Natural killer cell treated with Interleukin-12 subunit alpha and Interleukin-12 subunit beta and Interleukin-15 and Interleukin-18, amount 100 ng/mL, for 72 hours (primary cell): ENCODE data around the gene NECAB2. TPM values are rescaled to one million over a fixed set of nuclear protein-coding genes. Genes with fewer than 3 reads are reported as not detected.

Experiments used
- ATAC-seq, 2 donors: fragments of 150-1000 bp; cut with Tn5 transposase in 1 of 2; sonication (Bioruptor Pico), chemical (Tn5 transposase) in 1 of 2; 2 replicates each; pipeline ENCODE4 v1.10.0; 2021
- DNase-seq: peaks from one replicate; pipeline ENCODE4 v3.0.0; 2022; ENCODE audit warnings: low spot score
- H3K27ac Mint-ChIP-seq, 2 donors: 1 replicate in 1 of 2; 2 replicates in 1 of 2; pipeline ENCODE4 v1.8.0; 2022; ENCODE audit warnings: mixed read lengths in 2 of 2, mild to moderate bottlenecking in 1 of 2, moderate library complexity in 1 of 2
- H3K27me3 Mint-ChIP-seq, 2 donors: 1 replicate in 1 of 2; 2 replicates in 1 of 2; pipeline ENCODE4 v1.8.0; 2022; ENCODE audit warnings: mixed read lengths in 2 of 2
- H3K36me3 Mint-ChIP-seq: one replicate; pipeline ENCODE4 v1.8.0; 2022; ENCODE audit warnings: mixed read lengths
- H3K4me1 Mint-ChIP-seq, 2 donors: 1 replicate in 1 of 2; 2 replicates in 1 of 2; pipeline ENCODE4 v1.8.0; 2022; ENCODE audit warnings: low read depth in 2 of 2, mixed read lengths in 2 of 2, mild to moderate bottlenecking in 1 of 2
- H3K4me3 Mint-ChIP-seq: one replicate; pipeline ENCODE4 v1.8.0; 2022; ENCODE audit warnings: mixed read lengths
- H3K9me3 Mint-ChIP-seq: 2 replicates; pipeline ENCODE4 v1.8.0; 2022; ENCODE audit warnings: mixed read lengths
- total RNA-seq, 2 donors: library from RNA; stranded (reverse); gene quantifications; one replicate each; pipeline ENCODE4 v1.2.3, GENCODE V29; 2022

The NECAB2 gene
- not detected for total RNA-seq

- H3K27me3 Mint-ChIP-seq = peaks cover 12 to 19% of the 10 kb centered on the region in 2 donors
- no peaks in the 10 kb centered on the region for H3K9me3 Mint-ChIP-seq
- DNase-seq (no peak), ATAC-seq (peak in 1 of 2 donors; percentile 61)
- H3K27ac Mint-ChIP-seq = no peak within 1 kb of the TSS
- H3K4me1 Mint-ChIP-seq = peaks cover 4 to 5% of the 10 kb centered on the region in 2 donors
- peak within 1 kb of the TSS; percentile 70 for H3K4me3 Mint-ChIP-seq
- no peaks in the 10 kb centered on the region for H3K36me3 Mint-ChIP-seq
These were observed at the start of gene NECAB2 for GRCh38 chr16:83967838-83968305. TSS of gene NECAB2 (plus strand) at chr16:83968244. CDS start at chr16:83968649, 405 bp downstream.

GRCh38 chr16:83920894-83921491 is 47.1 kb upstream of the NECAB2 start:
- no peak for ATAC-seq
- Mint-ChIP-seq H3K27me3 (no peaks in the 10 kb centered on the region), H3K27ac (no peak overlapping the region), H3K9me3 (no peaks in the 10 kb centered on the region), H3K36me3 (peaks cover 22% of the 10 kb centered on the region), H3K4me3 (no peak overlapping the region), H3K4me1 (peaks cover 11% of the 10 kb centered on the region in 2 donors)
- DNase-seq = no peak

GRCh38 chr16:83923581-83924365 is 44.3 kb upstream of the NECAB2 start:
- no peak overlapping the region for H3K27ac Mint-ChIP-seq
- no peak for ATAC-seq
- H3K4me1 Mint-ChIP-seq = peaks cover 9 to 19% of the 10 kb centered on the region in 2 donors

DNA sequence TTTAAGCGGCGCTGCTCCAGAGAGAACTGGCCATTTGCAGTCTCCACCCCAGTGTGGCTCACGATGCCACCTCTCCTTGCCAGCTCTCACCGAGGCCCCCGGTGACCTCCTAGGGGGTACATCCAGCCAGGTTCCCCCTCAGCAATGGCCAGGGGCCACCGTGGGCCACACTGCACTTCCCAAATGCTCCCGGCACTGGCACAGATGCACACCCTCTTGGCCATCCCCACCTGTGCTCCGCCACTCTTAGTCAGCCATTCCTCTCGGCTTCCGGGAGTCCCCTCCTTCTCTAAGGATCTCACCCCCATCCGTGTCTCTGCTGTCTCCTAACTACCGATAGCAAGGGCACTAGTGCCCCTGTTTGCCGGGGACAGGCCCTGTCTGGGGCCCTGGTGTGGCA is 43.4 kb upstream of the NECAB2 start:
- no peaks in the 10 kb centered on the region for H3K9me3 Mint-ChIP-seq
- H3K27ac Mint-ChIP-seq = no peak overlapping the region
- H3K36me3 Mint-ChIP-seq = peaks cover under 1% of the 10 kb centered on the region
- H3K4me1 Mint-ChIP-seq = peaks cover 6 to 22% of the 10 kb centered on the region in 2 donors
- H3K4me3 Mint-ChIP-seq = no peak overlapping the region
- no peaks in the 10 kb centered on the region for H3K27me3 Mint-ChIP-seq
- ATAC-seq (no peak), DNase-seq (no peak)

More at GRCh38 chr16:83923581-83924365, 44.3 kb upstream of the NECAB2 start:
- DNase-seq = no peak
- Mint-ChIP-seq H3K27me3 (no peaks in the 10 kb centered on the region), H3K4me3 (no peak overlapping the region), H3K9me3 (no peaks in the 10 kb centered on the region), H3K36me3 (peaks cover 9% of the 10 kb centered on the region)

DNA sequence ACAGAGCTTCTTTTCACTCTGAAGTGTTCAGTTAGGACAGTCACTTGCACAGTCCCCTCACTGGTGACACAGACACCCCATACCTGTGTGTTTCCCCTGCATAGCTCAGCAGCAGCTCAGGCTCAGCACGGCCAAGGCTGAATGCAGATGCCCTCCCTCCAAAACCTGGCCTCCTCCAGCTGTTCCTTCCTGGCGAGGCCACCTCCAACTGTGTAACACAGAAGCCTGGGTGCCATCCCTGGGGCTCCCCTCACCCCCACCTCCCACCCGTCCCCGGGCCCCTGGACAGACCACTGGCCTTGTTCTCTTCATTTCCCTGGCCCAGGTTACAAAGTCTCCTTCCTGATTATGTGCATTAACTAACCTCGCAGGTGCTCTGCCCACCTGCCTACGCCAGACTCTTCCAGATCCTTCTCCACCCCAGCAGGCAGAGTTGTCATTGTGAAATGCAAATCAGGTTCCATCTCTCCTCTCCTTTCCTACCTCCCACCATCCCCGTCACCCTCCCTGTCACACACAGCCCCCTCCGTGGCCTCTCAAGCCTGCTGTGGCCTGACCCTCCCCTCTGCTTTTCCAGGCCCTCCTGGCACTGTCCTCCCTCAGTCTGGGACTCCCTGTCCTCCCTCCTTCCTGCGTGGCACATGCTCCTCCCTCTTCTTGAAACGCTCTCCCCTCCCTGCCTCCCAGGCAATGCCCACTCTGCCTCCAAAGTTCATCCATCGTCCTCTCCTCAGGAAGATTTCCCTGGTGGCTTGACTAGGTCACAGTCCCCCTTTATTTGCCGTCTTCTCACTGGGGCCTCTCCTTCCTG is 42.7 kb upstream of the NECAB2 start:
- DNase-seq = no peak
- H3K4me3 Mint-ChIP-seq = no peak overlapping the region
- no peaks in the 10 kb centered on the region for H3K9me3 Mint-ChIP-seq
- H3K27ac Mint-ChIP-seq = no peak overlapping the region
- no peaks in the 10 kb centered on the region for H3K36me3 Mint-ChIP-seq
- H3K4me1 Mint-ChIP-seq = peaks cover 6 to 22% of the 10 kb centered on the region in 2 donors
- no peaks in the 10 kb centered on the region for H3K27me3 Mint-ChIP-seq
- no peak for ATAC-seq

DNA sequence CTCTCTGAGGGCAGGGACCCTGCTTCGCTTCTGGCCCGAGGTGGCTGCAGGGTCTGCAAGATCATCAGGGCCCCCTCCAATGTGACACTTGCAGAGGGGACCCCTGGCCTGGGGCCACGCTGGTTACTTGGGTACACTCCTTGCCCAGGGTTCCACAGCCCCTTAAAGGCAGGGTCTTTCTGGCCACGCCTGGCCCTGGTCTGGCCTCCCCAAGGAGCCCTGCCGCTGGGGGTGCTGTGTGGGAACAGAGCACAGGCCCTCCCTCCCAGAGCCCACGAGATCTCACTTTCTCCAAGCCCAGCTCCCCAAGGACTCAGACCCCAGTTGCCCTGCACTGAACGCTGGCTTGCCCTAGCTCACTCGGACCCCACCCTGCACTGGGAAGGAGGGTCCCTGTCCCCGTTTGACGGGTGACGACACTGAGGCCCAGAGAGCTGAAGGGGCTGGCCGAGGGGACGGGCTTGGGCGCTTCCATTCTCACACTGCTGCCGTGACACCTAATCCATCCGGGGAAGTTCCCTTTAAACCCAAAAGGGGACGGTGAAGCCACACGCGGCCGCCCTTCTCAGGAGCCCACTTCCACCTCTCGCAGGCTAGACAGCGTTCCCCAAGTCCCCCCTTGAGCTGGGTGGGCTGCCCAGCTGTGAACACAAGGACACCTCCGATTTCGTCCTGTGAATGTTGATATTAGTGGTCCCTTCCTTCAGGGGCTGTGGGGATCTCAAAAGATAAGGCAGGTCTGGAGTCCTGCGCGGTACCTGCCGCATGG is 41.9 kb upstream of the NECAB2 start:
- no peak for ATAC-seq
- Mint-ChIP-seq H3K27ac (no peak overlapping the region), H3K4me1 (peaks cover 6 to 22% of the 10 kb centered on the region in 2 donors), H3K36me3 (no peaks in the 10 kb centered on the region), H3K4me3 (no peak overlapping the region), H3K27me3 (no peaks in the 10 kb centered on the region), H3K9me3 (no peaks in the 10 kb centered on the region)
- DNase-seq = no peak

- ATAC-seq (peak in 1 of 2 donors; percentile 51), DNase-seq (no peak)
- peaks cover 6 to 22% of the 10 kb centered on the region in 2 donors for H3K4me1 Mint-ChIP-seq
- H3K27ac Mint-ChIP-seq = no peak overlapping the region
- H3K27me3 Mint-ChIP-seq = no peaks in the 10 kb centered on the region
- H3K36me3 Mint-ChIP-seq = no peaks in the 10 kb centered on the region
- H3K4me3 Mint-ChIP-seq = no peak overlapping the region
- H3K9me3 Mint-ChIP-seq = no peaks in the 10 kb centered on the region
These were observed 41.2 kb upstream of the NECAB2 start for GRCh38 chr16:83926726-83927397.

DNA sequence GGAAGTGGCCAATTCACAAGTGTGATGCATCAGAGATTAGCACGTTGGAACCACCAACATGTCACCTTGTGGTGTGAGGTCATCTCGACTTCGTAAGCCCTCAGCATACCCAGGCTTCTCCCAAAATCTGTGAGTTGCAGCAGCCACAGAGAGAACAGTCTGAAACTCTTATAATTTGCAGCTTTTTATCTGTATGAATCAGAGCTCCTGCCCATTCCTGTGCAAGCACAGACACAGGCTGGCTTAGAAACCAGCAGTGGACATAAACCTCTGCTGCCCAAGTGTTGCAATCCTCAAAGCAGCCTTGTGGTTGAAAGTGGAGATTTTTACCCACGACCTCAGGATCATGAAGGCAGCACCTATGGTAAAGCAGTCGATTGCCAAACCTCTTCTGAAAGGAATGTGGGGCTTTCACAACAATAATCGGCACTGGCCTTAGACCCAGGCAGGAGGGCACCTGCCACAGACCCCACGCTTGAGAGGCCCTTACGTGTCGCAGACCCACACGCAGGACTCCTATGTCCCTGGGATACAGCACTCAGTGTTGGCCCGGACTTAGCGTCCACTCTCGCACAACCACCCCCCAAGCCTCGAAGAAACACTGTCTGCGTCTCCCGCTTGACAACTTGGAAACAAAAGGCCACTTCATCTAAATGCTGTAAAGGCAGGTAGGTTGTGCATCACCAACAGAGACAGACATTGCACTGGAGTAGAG is 39.5 kb upstream of the NECAB2 start:
- ATAC-seq = peak; percentile 75 to 83
- DNase-seq = peak; percentile 69

GRCh38 chr16:83929811-83930555 is 38.1 kb upstream of the NECAB2 start:
- no peaks in the 10 kb centered on the region for H3K9me3 Mint-ChIP-seq
- H3K4me3 Mint-ChIP-seq = no peak overlapping the region
- H3K27me3 Mint-ChIP-seq = no peaks in the 10 kb centered on the region
- H3K4me1 Mint-ChIP-seq = peaks cover 6 to 22% of the 10 kb centered on the region in 2 donors
- H3K27ac Mint-ChIP-seq = no peak overlapping the region
- no peak for DNase-seq
- no peaks in the 10 kb centered on the region for H3K36me3 Mint-ChIP-seq
- ATAC-seq = no peak

More for the DNA sequence above, 39.5 kb upstream of the NECAB2 start:
- Mint-ChIP-seq H3K4me1 (peaks cover 6 to 22% of the 10 kb centered on the region in 2 donors), H3K9me3 (no peaks in the 10 kb centered on the region), H3K27ac (no peak overlapping the region), H3K4me3 (no peak overlapping the region), H3K27me3 (no peaks in the 10 kb centered on the region), H3K36me3 (no peaks in the 10 kb centered on the region)

GRCh38 chr16:83930730-83931500 is 37.1 kb upstream of the NECAB2 start:
- no peak for ATAC-seq
- Mint-ChIP-seq H3K27me3 (no peaks in the 10 kb centered on the region), H3K9me3 (no peaks in the 10 kb centered on the region)

GRCh38 chr16:83931556-83931955 is 36.5 kb upstream of the NECAB2 start:
- Mint-ChIP-seq H3K4me1 (peaks cover 6 to 14% of the 10 kb centered on the region in 2 donors), H3K4me3 (no peak overlapping the region), H3K27me3 (no peaks in the 10 kb centered on the region), H3K36me3 (no peaks in the 10 kb centered on the region), H3K9me3 (no peaks in the 10 kb centered on the region), H3K27ac (no peak overlapping the region)
- no peak for ATAC-seq
- no peak for DNase-seq

More at GRCh38 chr16:83930730-83931500, 37.1 kb upstream of the NECAB2 start:
- no peak for DNase-seq
- Mint-ChIP-seq H3K36me3 (no peaks in the 10 kb centered on the region), H3K27ac (no peak overlapping the region), H3K4me3 (no peak overlapping the region), H3K4me1 (peaks cover 6 to 17% of the 10 kb centered on the region in 2 donors)
